K562 (cell line): ENCODE data around the gene PI4K2A. TPM values are rescaled to one million over a fixed set of nuclear protein-coding genes. Genes with fewer than 3 reads are reported as not detected.

Experiments
- KAT2B ChIP-seq: IDR thresholded peaks from one replicate; pipeline ENCODE4 v1.6.1; 2012; ENCODE audit warnings: low read depth, mild to moderate bottlenecking, control low read depth, inconsistent platforms, low read length, moderate library complexity
- MAZ ChIP-seq, 2 experiments: fragments of 450-650 bp in 1 of 2; sonication (generic) in 1 of 2; formaldehyde crosslinking; IDR thresholded peaks in 1 of 2; conservative IDR thresholded peaks in 1 of 2; 2 replicates each; pipeline versions ENCODE4 v1.4.0 to v1.5.0; 2020; ENCODE audit warnings: mild to moderate bottlenecking in 1 of 2, missing genetic modification reagents in 1 of 2
- MYC ChIP-seq, 2 experiments: fragments of 250-450 bp in 1 of 2; sonication (Bioruptor Pico) in 1 of 2; IDR thresholded peaks; 2 replicates each; pipeline versions ENCODE4 v1.5.1 to v1.6.1; 2012 to 2021; ENCODE audit warnings: low read depth in 2 of 2, borderline replicate concordance in 1 of 2, improper control_type of control experiment in 1 of 2, low read length in 1 of 2, mild to moderate bottlenecking in 1 of 2, moderate library complexity in 1 of 2
- ZNF224 ChIP-seq: sonication (generic); formaldehyde crosslinking; IDR thresholded peaks from 2 replicates; pipeline ENCODE4 v1.8.0; 2022; ENCODE audit warnings: mild to moderate bottlenecking, missing genetic modification reagents
- ZNF436 ChIP-seq: fragments of 250-450, 450-650 bp; sonication (Bioruptor Pico); formaldehyde crosslinking; IDR thresholded peaks from 2 replicates; pipeline ENCODE4 v1.7.0; 2020; ENCODE audit warnings: mild to moderate bottlenecking
- ZNF583 ChIP-seq: fragments of 250-450 bp; sonication (Bioruptor Pico); IDR thresholded peaks from 2 replicates; pipeline ENCODE4 v1.4.0; 2020
- polyA plus RNA-seq, 8 experiments: library from polyadenylated mRNA; depleted of rRNA in 4 of 8; stranded (reverse) in 5 of 8; unstranded in 3 of 8; fragments of >200 nt; fragmentation: Nextera tagmentation in 2 of 8; fragmentation: Illumina TruSeq in 1 of 8; extraction: Ambion mirVana in 2 of 8; extraction: Trizol in 1 of 8; gene quantifications; 2 replicates each; pipeline versions ENCODE4 v1.2.1 to v1.2.3, GENCODE V29; 2011 to 2014; ENCODE audit warnings: inconsistent platforms in 1 of 8, missing spikeins in 1 of 8
- total RNA-seq, 7 experiments: library from RNA; depleted of rRNA in 6 of 7; stranded (reverse); fragments of >200 nt in 6 of 7; fragmentation: Illumina TruSeq in 2 of 7; extraction: Trizol in 2 of 7; gene quantifications; 2 replicates each; pipeline versions ENCODE4 v1.2.1 to v1.2.3, GENCODE V29; 2011 to 2021; ENCODE audit warnings: low replicate concordance in 1 of 7
- TF ChIP-seq, protein P1 (sequence below): IDR thresholded peaks from 2 replicates; pipeline ENCODE4 v1.6.1; 2012; ENCODE audit warnings: low read depth, low read length, improper control_type of control experiment, borderline replicate concordance
- TF ChIP-seq, protein P2 (sequence below): sonication (generic); formaldehyde crosslinking; IDR thresholded peaks from 2 replicates; pipeline ENCODE4 v1.8.0; 2023; ENCODE audit warnings: mild to moderate bottlenecking, missing genetic modification reagents
- TF ChIP-seq, protein P3 (sequence below), 2 experiments: fragments of 150-350 bp in 1 of 2; IDR thresholded peaks; 2 replicates each; pipeline ENCODE4 v1.6.1; 2012 to 2016; ENCODE audit warnings: low read depth in 2 of 2, low read length in 2 of 2, mild to moderate bottlenecking in 1 of 2, moderate library complexity in 1 of 2
- TF ChIP-seq, protein P4 (sequence below): fragments of 250-450 bp; sonication (Bioruptor Pico); IDR thresholded peaks from 2 replicates; pipeline ENCODE4 v1.8.0; 2022; ENCODE audit warnings: moderate library complexity, mild to moderate bottlenecking, inconsistent platforms
- TF ChIP-seq, protein P5 (sequence below): fragments of 250-450 bp; sonication (Bioruptor Pico); IDR thresholded peaks from 2 replicates; pipeline ENCODE4 v1.8.0; 2021; ENCODE audit warnings: moderate library complexity, mild to moderate bottlenecking, inconsistent platforms

PI4K2A gene
- total and polyA plus RNA-seq, 9 of the 15 experiments (the other 6 are each of a cell fraction or from before 2014, with no cell fraction given): 4.4 to 28.4 (median 16.5) TPM

DNA sequence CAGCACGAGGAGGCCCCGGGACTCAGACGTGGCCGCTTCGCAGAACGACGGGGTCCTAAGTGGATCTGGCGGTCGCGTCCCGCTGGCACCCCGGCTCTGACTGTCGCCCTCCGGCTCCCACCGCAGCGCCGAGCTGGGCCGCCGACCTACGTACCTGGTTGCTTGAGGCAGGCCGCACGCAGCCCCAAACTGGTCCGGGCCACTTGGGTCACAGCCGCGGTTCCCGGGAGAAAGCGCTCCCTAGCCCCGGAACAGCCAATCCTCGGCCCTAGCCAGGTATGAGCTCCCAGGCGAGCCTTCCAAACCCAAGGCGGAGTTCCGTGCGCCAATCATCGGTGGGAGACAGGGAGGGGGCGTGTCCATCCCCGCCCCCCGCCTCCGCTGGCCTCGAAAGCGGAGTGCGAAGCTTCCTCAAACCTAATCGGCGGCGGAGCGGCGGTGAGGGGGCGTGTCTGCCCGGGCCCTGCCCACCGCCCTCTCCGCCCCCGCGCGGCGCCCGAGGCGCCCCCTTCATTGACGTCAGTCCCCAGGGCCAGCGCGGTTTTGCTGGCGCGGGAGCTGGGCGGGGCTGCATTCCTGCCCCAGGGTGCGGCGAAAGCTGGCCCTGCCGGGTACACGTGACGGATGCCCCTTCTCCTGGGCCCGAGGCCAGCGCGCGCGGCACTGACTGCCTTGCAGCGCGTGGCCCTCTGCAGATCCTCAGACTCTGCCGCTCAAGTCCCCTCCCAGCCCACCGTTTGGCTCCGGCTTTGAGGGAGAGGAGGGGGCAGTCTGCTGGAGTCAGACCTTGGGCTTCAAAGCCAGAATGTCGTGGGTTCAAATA, 46.7 kb downstream of the PI4K2A start, which contains the start of gene AVPI1 (continued):
- TF ChIP-seq MYC (IDR thresholded peaks at IDR 0.05; ENCODE audit: low read depth, low read length) (peak; percentile 83), MYC (CRISPR knock-in tag; IDR thresholded peaks at IDR 0.05; ENCODE audit: borderline replicate concordance, low read depth) (no peak), ZNF436 (no peak), KAT2B (no peak), ZNF224 (CRISPR knock-in tag) (no peak), MAZ (CRISPR knock-in tag; conservative IDR thresholded peaks at IDR 0.05 in 1 of 2, IDR thresholded peaks at IDR 0.05 in 1 of 2) (peak; percentile 91 to 95), ZNF583 (CRISPR knock-in tag) (peak; percentile 76; the same call in 1 of the 2 replicates)
- TF ChIP-seq, protein P1, sequence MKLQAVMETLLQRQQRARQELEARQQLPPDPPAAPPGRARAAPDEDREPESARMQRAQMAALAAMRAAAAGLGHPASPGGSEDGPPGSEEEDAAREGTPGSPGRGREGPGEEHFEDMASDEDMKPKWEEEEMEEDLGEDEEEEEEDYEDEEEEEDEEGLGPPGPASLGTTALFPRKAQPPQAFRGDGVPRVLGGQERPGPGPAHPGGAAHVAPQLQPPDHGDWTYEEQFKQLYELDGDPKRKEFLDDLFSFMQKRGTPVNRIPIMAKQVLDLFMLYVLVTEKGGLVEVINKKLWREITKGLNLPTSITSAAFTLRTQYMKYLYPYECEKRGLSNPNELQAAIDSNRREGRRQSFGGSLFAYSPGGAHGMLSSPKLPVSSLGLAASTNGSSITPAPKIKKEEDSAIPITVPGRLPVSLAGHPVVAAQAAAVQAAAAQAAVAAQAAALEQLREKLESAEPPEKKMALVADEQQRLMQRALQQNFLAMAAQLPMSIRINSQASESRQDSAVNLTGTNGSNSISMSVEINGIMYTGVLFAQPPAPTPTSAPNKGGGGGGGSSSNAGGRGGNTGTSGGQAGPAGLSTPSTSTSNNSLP: no peak
- TF ChIP-seq, protein P2, sequence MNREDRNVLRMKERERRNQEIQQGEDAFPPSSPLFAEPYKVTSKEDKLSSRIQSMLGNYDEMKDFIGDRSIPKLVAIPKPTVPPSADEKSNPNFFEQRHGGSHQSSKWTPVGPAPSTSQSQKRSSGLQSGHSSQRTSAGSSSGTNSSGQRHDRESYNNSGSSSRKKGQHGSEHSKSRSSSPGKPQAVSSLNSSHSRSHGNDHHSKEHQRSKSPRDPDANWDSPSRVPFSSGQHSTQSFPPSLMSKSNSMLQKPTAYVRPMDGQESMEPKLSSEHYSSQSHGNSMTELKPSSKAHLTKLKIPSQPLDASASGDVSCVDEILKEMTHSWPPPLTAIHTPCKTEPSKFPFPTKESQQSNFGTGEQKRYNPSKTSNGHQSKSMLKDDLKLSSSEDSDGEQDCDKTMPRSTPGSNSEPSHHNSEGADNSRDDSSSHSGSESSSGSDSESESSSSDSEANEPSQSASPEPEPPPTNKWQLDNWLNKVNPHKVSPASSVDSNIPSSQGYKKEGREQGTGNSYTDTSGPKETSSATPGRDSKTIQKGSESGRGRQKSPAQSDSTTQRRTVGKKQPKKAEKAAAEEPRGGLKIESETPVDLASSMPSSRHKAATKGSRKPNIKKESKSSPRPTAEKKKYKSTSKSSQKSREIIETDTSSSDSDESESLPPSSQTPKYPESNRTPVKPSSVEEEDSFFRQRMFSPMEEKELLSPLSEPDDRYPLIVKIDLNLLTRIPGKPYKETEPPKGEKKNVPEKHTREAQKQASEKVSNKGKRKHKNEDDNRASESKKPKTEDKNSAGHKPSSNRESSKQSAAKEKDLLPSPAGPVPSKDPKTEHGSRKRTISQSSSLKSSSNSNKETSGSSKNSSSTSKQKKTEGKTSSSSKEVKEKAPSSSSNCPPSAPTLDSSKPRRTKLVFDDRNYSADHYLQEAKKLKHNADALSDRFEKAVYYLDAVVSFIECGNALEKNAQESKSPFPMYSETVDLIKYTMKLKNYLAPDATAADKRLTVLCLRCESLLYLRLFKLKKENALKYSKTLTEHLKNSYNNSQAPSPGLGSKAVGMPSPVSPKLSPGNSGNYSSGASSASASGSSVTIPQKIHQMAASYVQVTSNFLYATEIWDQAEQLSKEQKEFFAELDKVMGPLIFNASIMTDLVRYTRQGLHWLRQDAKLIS: no peak
- TF ChIP-seq, protein P3, sequence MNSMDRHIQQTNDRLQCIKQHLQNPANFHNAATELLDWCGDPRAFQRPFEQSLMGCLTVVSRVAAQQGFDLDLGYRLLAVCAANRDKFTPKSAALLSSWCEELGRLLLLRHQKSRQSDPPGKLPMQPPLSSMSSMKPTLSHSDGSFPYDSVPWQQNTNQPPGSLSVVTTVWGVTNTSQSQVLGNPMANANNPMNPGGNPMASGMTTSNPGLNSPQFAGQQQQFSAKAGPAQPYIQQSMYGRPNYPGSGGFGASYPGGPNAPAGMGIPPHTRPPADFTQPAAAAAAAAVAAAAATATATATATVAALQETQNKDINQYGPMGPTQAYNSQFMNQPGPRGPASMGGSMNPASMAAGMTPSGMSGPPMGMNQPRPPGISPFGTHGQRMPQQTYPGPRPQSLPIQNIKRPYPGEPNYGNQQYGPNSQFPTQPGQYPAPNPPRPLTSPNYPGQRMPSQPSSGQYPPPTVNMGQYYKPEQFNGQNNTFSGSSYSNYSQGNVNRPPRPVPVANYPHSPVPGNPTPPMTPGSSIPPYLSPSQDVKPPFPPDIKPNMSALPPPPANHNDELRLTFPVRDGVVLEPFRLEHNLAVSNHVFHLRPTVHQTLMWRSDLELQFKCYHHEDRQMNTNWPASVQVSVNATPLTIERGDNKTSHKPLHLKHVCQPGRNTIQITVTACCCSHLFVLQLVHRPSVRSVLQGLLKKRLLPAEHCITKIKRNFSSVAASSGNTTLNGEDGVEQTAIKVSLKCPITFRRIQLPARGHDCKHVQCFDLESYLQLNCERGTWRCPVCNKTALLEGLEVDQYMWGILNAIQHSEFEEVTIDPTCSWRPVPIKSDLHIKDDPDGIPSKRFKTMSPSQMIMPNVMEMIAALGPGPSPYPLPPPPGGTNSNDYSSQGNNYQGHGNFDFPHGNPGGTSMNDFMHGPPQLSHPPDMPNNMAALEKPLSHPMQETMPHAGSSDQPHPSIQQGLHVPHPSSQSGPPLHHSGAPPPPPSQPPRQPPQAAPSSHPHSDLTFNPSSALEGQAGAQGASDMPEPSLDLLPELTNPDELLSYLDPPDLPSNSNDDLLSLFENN (IDR thresholded peaks at IDR 0.05; ENCODE audit: low read depth in 2 of 2, low read length in 2 of 2): no peak
- TF ChIP-seq, protein P4, sequence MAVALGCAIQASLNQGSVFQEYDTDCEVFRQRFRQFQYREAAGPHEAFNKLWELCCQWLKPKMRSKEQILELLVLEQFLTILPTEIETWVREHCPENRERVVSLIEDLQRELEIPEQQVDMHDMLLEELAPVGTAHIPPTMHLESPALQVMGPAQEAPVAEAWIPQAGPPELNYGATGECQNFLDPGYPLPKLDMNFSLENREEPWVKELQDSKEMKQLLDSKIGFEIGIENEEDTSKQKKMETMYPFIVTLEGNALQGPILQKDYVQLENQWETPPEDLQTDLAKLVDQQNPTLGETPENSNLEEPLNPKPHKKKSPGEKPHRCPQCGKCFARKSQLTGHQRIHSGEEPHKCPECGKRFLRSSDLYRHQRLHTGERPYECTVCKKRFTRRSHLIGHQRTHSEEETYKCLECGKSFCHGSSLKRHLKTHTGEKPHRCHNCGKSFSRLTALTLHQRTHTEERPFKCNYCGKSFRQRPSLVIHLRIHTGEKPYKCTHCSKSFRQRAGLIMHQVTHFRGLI: 0 out of 2 replicates have a peak, but pooled peaks have one; percentile 42
- TF ChIP-seq, protein P5, sequence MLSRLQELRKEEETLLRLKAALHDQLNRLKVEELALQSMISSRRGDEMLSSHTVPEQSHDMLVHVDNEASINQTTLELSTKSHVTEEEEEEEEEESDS (CRISPR knock-in tag): no peak
